Liver (tissue), 9 donors: ENCODE measurements around the gene TRIOBP. TPM values are rescaled to one million over a fixed set of nuclear protein-coding genes. Genes with fewer than 3 reads are reported as not detected.

Experiments
- DNase-seq: peaks from one replicate; pipeline ENCODE4 v3.0.0-alpha.2; 2017; ENCODE audit warnings: low spot score
- H3K27ac ChIP-seq, 2 donors: one replicate each; pipeline ENCODE4 v1.7.0; 2013; ENCODE audit warnings: inconsistent platforms in 2 of 2, low read length in 2 of 2, control low read depth in 1 of 2, low read depth in 1 of 2, mild to moderate bottlenecking in 1 of 2
- H3K27me3 ChIP-seq, 4 donors: one replicate each; pipeline versions ENCODE4 v1.6.1 to v1.7.0; 2013; ENCODE audit warnings: low read length in 3 of 4, inconsistent platforms in 1 of 4, mild to moderate bottlenecking in 1 of 4, moderate library complexity in 1 of 4; ENCODE audit not compliant: control insufficient read depth in 4 of 4, insufficient read depth in 4 of 4
- H3K36me3 ChIP-seq, 4 donors: one replicate each; pipeline versions ENCODE4 v1.6.1 to v1.7.0; 2013; ENCODE audit warnings: low read length in 3 of 4, mild to moderate bottlenecking in 3 of 4, low read depth in 1 of 4, moderate library complexity in 1 of 4; ENCODE audit not compliant: control insufficient read depth in 4 of 4, insufficient read depth in 3 of 4
- H3K4me1 ChIP-seq, 4 donors: one replicate each; pipeline versions ENCODE4 v1.6.1 to v1.7.0; 2013; ENCODE audit warnings: low read length in 3 of 4, mild to moderate bottlenecking in 3 of 4, moderate library complexity in 1 of 4; ENCODE audit not compliant: control insufficient read depth in 4 of 4, insufficient read depth in 4 of 4
- H3K4me3 ChIP-seq, 3 donors: one replicate each; pipeline versions ENCODE4 v1.6.1 to v1.7.0; 2013; ENCODE audit warnings: low read length in 3 of 3, control low read depth in 1 of 3, low read depth in 1 of 3, mild to moderate bottlenecking in 1 of 3
- H3K9ac ChIP-seq, 2 donors: one replicate each; pipeline ENCODE4 v1.7.0; 2013; ENCODE audit warnings: low read length in 2 of 2, mild to moderate bottlenecking in 2 of 2, moderate library complexity in 2 of 2, control low read depth in 1 of 2, low read depth in 1 of 2
- H3K9me3 ChIP-seq, 4 donors: one replicate each; pipeline versions ENCODE4 v1.6.1 to v1.7.0; 2013; ENCODE audit warnings: low read length in 3 of 4; ENCODE audit not compliant: control insufficient read depth in 4 of 4
- EGR1 ChIP-seq, 2 donors: IDR thresholded peaks; 2 replicates each; pipeline ENCODE4 v1.6.1; 2016 to 2018; ENCODE audit warnings: antibody characterized with exemption in 2 of 2, low read depth in 2 of 2
- FOXA1 ChIP-seq: IDR thresholded peaks from 2 replicates; pipeline ENCODE4 v1.6.1; 2016; ENCODE audit warnings: antibody characterized with exemption
- FOXA2 ChIP-seq: IDR thresholded peaks from 2 replicates; pipeline ENCODE4 v1.6.1; 2016; ENCODE audit warnings: antibody characterized with exemption
- GABPA ChIP-seq, 2 donors: IDR thresholded peaks in 1 of 2; conservative IDR thresholded peaks in 1 of 2; 2 replicates each; pipeline ENCODE4 v1.6.1; 2016; ENCODE audit warnings: antibody characterized with exemption in 2 of 2, mild to moderate bottlenecking in 1 of 2, moderate library complexity in 1 of 2
- HNF4A ChIP-seq, 2 donors: conservative IDR thresholded peaks; 2 replicates each; pipeline ENCODE4 v1.6.1; 2016; ENCODE audit warnings: antibody characterized with exemption in 2 of 2, mild to moderate bottlenecking in 2 of 2
- HNF4G ChIP-seq: IDR thresholded peaks from 2 replicates; pipeline ENCODE4 v1.6.1; 2016; ENCODE audit warnings: antibody characterized with exemption
- JUND ChIP-seq, 2 donors: IDR thresholded peaks; 2 replicates each; pipeline ENCODE4 v1.6.1; 2016; ENCODE audit warnings: antibody characterized with exemption in 2 of 2
- NR2F2 ChIP-seq: IDR thresholded peaks from 2 replicates; pipeline ENCODE4 v1.6.1; 2016; ENCODE audit warnings: antibody characterized with exemption
- RXRA ChIP-seq, 2 donors: IDR thresholded peaks; 2 replicates each; pipeline ENCODE4 v1.6.1; 2017 to 2018; ENCODE audit warnings: antibody characterized with exemption in 2 of 2, mild to moderate bottlenecking in 1 of 2
- SP1 ChIP-seq: IDR thresholded peaks from 2 replicates; pipeline ENCODE4 v1.6.1; 2018; ENCODE audit warnings: antibody characterized with exemption, mild to moderate bottlenecking
- TAF1 ChIP-seq: conservative IDR thresholded peaks from 2 replicates; pipeline ENCODE4 v1.6.1; 2016; ENCODE audit warnings: antibody characterized with exemption, mild to moderate bottlenecking
- YY1 ChIP-seq: IDR thresholded peaks from 2 replicates; pipeline ENCODE4 v1.6.1; 2016; ENCODE audit warnings: antibody characterized with exemption, mild to moderate bottlenecking
- WGBS: extraction: QIAGEN DNeasy Blood & Tissue Kit; methylation state at CpG from one replicate; pipeline ENCODE4 v1.1.7; 2013; 5-methylcytosine and 5-hydroxymethylcytosine counted together
- polyA plus RNA-seq, 2 donors: library from polyadenylated mRNA; stranded (reverse) in 1 of 2; unstranded in 1 of 2; fragments of 200-250 nt in 1 of 2; fragments of >200 nt in 1 of 2; fragmentation: Nextera tagmentation in 1 of 2; extraction: Ambion mirVana in 1 of 2; gene quantifications; one replicate each; pipeline versions ENCODE4 v1.2.1 to v1.2.3, GENCODE V29; 2013 to 2015
- total RNA-seq, 2 donors: library from RNA; depleted of rRNA; stranded (reverse); fragments of >200 nt; gene quantifications; one replicate each; pipeline ENCODE4 v1.2.3, GENCODE V29; 2014
- TF ChIP-seq, protein P1 (sequence below): IDR thresholded peaks from 2 replicates; pipeline ENCODE4 v1.6.1; 2016; ENCODE audit warnings: antibody characterized with exemption
- TF ChIP-seq, protein P2 (sequence below): IDR thresholded peaks from 2 replicates; pipeline ENCODE4 v1.6.1; 2016; ENCODE audit warnings: antibody characterized with exemption
- TF ChIP-seq, protein P3 (sequence below): IDR thresholded peaks from 2 replicates; pipeline ENCODE4 v1.6.1; 2016; ENCODE audit warnings: antibody characterized with exemption
- TF ChIP-seq, protein P4 (sequence below): fragments of 150-350 bp; IDR thresholded peaks from 2 replicates; pipeline ENCODE4 v1.5.1; 2017; ENCODE audit warnings: improper control_type of control experiment, low read depth, low read length; ENCODE audit not compliant: missing input control
- TF ChIP-seq, protein P5 (sequence below): IDR thresholded peaks from 2 replicates; pipeline ENCODE4 v1.6.1; 2016; ENCODE audit warnings: antibody characterized with exemption, mild to moderate bottlenecking
- donor health status: healthy.
- donor health status: healthy.
- donor health status: healthy.
- donor health status: healthy.
- donor health status: healthy.

Gene TRIOBP
- total and polyA plus RNA-seq, 4 donors = 4.8 to 41.1 (median 21.6) TPM

DNA sequence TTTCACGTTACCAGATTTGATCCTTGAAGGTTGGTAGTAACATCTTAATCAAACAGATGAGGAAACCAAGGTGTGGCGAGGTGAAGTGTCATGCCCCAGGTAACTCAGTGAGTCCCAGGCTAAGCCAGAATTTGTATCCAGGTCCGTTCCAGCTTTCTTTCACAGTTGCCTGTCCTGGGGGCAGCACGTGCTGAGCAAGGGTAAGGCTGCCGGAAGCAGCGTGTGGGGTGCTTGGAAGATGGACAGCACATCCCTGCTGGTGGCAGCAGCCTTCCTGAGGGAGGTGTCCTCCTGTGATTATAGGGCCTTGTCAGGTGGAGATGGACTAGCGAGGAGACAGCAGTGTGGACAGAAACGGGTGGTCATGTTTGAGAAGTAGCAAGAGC is 50.9 kb downstream of the TRIOBP start (continued):
- TF ChIP-seq, protein P1, sequence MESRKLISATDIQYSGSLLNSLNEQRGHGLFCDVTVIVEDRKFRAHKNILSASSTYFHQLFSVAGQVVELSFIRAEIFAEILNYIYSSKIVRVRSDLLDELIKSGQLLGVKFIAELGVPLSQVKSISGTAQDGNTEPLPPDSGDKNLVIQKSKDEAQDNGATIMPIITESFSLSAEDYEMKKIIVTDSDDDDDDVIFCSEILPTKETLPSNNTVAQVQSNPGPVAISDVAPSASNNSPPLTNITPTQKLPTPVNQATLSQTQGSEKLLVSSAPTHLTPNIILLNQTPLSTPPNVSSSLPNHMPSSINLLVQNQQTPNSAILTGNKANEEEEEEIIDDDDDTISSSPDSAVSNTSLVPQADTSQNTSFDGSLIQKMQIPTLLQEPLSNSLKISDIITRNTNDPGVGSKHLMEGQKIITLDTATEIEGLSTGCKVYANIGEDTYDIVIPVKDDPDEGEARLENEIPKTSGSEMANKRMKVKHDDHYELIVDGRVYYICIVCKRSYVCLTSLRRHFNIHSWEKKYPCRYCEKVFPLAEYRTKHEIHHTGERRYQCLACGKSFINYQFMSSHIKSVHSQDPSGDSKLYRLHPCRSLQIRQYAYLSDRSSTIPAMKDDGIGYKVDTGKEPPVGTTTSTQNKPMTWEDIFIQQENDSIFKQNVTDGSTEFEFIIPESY = no peak
- no peak for TF ChIP-seq FOXA1
- TF ChIP-seq, protein P2, sequence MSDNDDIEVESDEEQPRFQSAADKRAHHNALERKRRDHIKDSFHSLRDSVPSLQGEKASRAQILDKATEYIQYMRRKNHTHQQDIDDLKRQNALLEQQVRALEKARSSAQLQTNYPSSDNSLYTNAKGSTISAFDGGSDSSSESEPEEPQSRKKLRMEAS = no peak

DNA sequence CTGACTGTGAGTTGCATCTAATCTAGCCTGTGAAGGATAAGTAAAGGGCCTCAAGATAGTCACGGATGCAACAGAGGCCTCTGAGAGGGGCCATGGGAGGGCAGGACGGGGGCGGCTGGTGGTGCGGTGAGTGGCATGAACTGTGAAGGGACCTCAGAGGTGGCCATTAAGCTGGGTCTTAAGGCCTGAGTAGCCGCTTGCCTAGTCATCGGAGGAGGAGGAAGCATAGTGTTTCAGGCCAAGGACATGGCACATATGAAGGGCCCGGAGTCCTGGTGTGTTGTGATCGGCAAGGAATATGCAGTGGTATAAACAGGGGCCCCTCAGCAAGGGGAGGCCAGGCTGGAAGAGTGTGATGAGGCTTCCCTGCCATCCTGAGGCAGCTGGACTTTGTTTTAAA is 51.8 kb downstream of the TRIOBP start:
- WGBS = 84% methylated on average over 8 of the region's 8 CpGs
- no peaks in the 10 kb centered on the region for H3K9me3 ChIP-seq
- H3K27ac ChIP-seq = peak overlapping the region in 1 of 2 donors; percentile 26
- H3K27me3 ChIP-seq = no peaks in the 10 kb centered on the region
- no peak overlapping the region for H3K9ac ChIP-seq
- no peak for DNase-seq
- H3K4me3 ChIP-seq = no peak overlapping the region
- H3K4me1 ChIP-seq = peaks cover 10 to 58% (median 40%) of the 10 kb centered on the region in 4 donors
- no peak for TF ChIP-seq HNF4G
- no peak for TF ChIP-seq GABPA (IDR thresholded peaks at IDR 0.05 in 1 of 2, conservative IDR thresholded peaks at IDR 0.05 in 1 of 2)
- TF ChIP-seq, protein P3, sequence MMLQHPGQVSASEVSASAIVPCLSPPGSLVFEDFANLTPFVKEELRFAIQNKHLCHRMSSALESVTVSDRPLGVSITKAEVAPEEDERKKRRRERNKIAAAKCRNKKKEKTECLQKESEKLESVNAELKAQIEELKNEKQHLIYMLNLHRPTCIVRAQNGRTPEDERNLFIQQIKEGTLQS = no peak
- TF ChIP-seq, protein P4, sequence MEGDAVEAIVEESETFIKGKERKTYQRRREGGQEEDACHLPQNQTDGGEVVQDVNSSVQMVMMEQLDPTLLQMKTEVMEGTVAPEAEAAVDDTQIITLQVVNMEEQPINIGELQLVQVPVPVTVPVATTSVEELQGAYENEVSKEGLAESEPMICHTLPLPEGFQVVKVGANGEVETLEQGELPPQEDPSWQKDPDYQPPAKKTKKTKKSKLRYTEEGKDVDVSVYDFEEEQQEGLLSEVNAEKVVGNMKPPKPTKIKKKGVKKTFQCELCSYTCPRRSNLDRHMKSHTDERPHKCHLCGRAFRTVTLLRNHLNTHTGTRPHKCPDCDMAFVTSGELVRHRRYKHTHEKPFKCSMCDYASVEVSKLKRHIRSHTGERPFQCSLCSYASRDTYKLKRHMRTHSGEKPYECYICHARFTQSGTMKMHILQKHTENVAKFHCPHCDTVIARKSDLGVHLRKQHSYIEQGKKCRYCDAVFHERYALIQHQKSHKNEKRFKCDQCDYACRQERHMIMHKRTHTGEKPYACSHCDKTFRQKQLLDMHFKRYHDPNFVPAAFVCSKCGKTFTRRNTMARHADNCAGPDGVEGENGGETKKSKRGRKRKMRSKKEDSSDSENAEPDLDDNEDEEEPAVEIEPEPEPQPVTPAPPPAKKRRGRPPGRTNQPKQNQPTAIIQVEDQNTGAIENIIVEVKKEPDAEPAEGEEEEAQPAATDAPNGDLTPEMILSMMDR = no peak
- TF ChIP-seq HNF4A (conservative IDR thresholded peaks at IDR 0.05) = no peak
- no peak for TF ChIP-seq FOXA1
- no peak for TF ChIP-seq RXRA (IDR thresholded peaks at IDR 0.05)
- TF ChIP-seq YY1 = no peak
- TF ChIP-seq TAF1 = no peak
- TF ChIP-seq FOXA2 = no peak
- no peaks in the 10 kb centered on the region for H3K36me3 ChIP-seq

DNA sequence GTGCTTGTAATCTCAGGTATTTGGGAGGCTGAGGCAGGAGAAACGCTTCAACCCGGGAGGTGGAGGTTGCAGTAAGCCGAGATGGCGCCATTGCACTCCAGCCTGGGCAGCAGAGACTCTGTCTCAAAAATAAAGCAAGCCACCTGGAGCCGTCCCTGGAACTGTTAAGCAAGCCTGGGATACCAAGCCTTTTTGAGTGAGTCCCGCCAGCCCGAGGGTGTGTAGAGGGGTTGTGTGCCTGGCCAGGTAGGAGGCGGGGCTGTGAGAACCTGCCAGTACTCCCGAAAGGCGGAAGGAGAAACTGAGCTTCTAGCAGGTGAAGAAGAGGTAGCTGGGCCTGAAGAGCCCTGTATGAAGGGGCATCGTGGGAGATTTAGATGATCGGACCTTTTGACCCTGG is 52.4 kb downstream of the TRIOBP start:
- no peak overlapping the region for H3K4me3 ChIP-seq

More for the DNA sequence above, 52.4 kb downstream of the TRIOBP start:
- no peak for TF ChIP-seq FOXA2
- no peak for TF ChIP-seq HNF4G
- TF ChIP-seq, protein P4 = no peak
- TF ChIP-seq FOXA1 = no peak
- no peak for TF ChIP-seq HNF4A (conservative IDR thresholded peaks at IDR 0.05)
- TF ChIP-seq, protein P3 = no peak
- no peak for TF ChIP-seq NR2F2
- TF ChIP-seq, protein P2 = no peak
- TF ChIP-seq EGR1 (IDR thresholded peaks at IDR 0.05; ENCODE audit: low read depth in 2 of 2) = no peak
- TF ChIP-seq SP1 = no peak
- no peak for TF ChIP-seq JUND (IDR thresholded peaks at IDR 0.05)
- TF ChIP-seq, protein P5, sequence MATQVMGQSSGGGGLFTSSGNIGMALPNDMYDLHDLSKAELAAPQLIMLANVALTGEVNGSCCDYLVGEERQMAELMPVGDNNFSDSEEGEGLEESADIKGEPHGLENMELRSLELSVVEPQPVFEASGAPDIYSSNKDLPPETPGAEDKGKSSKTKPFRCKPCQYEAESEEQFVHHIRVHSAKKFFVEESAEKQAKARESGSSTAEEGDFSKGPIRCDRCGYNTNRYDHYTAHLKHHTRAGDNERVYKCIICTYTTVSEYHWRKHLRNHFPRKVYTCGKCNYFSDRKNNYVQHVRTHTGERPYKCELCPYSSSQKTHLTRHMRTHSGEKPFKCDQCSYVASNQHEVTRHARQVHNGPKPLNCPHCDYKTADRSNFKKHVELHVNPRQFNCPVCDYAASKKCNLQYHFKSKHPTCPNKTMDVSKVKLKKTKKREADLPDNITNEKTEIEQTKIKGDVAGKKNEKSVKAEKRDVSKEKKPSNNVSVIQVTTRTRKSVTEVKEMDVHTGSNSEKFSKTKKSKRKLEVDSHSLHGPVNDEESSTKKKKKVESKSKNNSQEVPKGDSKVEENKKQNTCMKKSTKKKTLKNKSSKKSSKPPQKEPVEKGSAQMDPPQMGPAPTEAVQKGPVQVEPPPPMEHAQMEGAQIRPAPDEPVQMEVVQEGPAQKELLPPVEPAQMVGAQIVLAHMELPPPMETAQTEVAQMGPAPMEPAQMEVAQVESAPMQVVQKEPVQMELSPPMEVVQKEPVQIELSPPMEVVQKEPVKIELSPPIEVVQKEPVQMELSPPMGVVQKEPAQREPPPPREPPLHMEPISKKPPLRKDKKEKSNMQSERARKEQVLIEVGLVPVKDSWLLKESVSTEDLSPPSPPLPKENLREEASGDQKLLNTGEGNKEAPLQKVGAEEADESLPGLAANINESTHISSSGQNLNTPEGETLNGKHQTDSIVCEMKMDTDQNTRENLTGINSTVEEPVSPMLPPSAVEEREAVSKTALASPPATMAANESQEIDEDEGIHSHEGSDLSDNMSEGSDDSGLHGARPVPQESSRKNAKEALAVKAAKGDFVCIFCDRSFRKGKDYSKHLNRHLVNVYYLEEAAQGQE = no peak
- TF ChIP-seq, protein P1 = no peak
- 83% methylated on average over 12 of the region's 12 CpGs for WGBS
- H3K36me3 ChIP-seq = no peaks in the 10 kb centered on the region
- no peak for DNase-seq
- H3K9ac ChIP-seq = no peak overlapping the region
- no peaks in the 10 kb centered on the region for H3K9me3 ChIP-seq
- H3K27me3 ChIP-seq = no peaks in the 10 kb centered on the region
- H3K4me1 ChIP-seq = peaks cover 10 to 58% (median 40%) of the 10 kb centered on the region in 4 donors
- peak overlapping the region in 1 of 2 donors; percentile 26 for H3K27ac ChIP-seq
